ENCODE data around the gene SRCAP. TPM values are rescaled to one million over a fixed set of nuclear protein-coding genes. Genes with fewer than 3 reads are reported as not detected.
A peak's percentile ranks its signal among the peaks of the same experiment; 100 is the strongest.

Gene SRCAP
- total RNA-seq, 4 donors from 2014 or later: 15.9 to 40.4 (median 30.0) TPM

DNA sequence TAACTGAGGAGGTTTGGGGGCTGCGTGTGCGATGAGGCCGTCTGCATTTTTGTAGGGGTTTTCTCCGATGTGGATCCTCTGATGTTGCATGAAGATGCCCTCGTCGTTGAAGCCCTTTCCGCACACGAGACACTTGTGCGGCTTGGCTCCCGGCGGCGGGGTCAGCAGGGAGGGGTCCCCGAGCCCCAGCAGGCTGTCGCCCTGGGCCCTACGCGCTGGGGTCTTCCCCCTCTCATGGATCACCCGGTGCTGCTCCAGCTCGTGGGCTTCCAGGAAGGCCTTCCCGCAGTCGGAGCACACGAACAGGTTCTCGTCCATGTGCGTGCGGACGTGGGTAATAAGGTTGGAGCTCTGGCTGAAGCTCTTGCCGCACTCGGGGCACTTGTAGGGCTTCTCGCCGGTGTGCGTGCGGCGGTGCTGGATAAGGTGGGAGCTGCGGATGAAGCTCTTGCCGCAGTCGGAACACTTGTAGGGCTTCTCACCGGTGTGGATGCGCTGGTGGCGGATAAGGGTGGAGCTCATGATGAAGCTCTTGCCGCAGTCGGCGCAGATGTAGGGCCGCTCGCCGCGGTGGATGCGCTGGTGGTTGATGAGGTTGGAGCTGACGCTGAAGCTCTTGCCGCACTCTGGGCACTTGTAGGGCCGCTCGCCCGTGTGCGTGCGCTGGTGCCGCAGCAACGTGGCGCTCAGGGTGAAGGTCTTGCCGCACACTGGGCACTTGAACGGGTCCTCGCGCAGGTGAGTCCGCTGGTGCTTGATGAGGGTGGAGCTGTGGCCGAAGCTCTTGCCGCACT is 83.7 kb downstream of the SRCAP start:
- TF ChIP-seq, protein P1, sequence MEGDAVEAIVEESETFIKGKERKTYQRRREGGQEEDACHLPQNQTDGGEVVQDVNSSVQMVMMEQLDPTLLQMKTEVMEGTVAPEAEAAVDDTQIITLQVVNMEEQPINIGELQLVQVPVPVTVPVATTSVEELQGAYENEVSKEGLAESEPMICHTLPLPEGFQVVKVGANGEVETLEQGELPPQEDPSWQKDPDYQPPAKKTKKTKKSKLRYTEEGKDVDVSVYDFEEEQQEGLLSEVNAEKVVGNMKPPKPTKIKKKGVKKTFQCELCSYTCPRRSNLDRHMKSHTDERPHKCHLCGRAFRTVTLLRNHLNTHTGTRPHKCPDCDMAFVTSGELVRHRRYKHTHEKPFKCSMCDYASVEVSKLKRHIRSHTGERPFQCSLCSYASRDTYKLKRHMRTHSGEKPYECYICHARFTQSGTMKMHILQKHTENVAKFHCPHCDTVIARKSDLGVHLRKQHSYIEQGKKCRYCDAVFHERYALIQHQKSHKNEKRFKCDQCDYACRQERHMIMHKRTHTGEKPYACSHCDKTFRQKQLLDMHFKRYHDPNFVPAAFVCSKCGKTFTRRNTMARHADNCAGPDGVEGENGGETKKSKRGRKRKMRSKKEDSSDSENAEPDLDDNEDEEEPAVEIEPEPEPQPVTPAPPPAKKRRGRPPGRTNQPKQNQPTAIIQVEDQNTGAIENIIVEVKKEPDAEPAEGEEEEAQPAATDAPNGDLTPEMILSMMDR (IDR thresholded peaks at IDR 0.05): no peak
- DNase-seq (ENCODE audit: low spot score): no peak
- no peak for ATAC-seq (ENCODE audit: low FRiP score)

DNA sequence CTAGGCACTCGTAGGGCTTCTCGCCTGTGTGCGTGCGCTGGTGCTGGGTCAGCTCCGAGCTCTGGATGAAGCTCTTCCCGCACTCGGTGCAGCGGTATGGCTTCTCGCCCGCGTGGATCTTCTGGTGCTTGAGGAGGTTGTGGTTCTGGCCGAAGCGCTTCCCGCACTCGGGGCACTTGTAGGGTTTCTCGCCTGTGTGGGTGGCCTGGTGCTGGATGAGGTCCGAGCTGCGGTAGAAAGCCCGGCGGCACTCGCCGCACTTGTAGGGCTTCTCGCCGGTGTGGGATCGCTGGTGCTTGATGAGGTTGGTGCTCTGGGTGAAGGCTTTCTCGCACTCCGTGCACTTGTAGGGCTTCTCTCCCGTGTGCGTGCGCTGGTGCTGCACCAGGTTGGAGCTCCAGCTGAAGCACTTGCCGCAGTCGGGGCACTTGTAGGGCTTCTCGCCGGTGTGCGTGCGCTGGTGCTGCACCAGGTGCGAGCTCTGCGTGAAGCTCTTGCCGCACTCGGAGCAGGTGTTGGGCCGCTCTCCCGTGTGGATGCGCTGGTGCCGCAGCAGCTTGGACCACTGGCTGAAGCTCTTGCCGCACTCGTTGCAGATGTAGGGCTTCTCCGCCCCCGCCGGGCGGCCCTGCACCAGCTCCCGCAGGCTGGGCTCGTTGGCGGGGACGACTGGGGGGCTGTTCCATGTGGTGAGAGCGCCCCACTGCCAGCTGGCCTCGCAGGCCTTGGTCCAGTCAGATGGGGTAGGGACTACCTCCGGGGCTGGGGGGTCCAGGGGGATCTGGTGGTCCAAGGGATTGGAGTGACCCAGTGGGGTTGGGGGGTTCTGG is 84.5 kb downstream of the SRCAP start:
- ATAC-seq (ENCODE audit: low FRiP score) (no peak), DNase-seq (ENCODE audit: low spot score) (no peak)

DNA sequence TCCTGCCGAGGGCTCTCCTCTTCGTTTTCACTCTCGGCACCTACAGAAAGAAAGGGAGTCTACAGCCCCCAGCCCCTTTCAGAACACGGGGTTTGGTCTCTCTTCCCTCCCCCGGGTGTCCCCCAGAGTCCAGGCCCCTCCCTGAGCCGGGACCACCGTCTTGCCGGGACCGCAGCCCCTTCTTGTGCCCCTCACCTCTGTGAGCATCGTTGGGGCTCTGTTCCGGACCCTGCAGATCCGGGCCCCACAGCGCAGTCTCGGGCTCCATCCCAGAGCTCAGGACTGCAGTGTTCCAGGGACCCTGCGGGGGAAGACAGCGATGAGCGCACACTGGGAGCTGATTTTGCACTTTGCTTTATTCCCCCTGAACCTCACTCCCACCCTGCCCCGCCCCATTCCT is 85.2 kb downstream of the SRCAP start:
- DNase-seq (ENCODE audit: low spot score) (no peak), ATAC-seq (ENCODE audit: low FRiP score) (no peak)
- TF ChIP-seq, protein P1 (IDR thresholded peaks at IDR 0.05): no peak

More for the DNA sequence above, 84.5 kb downstream of the SRCAP start:
- TF ChIP-seq, protein P1 (IDR thresholded peaks at IDR 0.05): no peak

DNA sequence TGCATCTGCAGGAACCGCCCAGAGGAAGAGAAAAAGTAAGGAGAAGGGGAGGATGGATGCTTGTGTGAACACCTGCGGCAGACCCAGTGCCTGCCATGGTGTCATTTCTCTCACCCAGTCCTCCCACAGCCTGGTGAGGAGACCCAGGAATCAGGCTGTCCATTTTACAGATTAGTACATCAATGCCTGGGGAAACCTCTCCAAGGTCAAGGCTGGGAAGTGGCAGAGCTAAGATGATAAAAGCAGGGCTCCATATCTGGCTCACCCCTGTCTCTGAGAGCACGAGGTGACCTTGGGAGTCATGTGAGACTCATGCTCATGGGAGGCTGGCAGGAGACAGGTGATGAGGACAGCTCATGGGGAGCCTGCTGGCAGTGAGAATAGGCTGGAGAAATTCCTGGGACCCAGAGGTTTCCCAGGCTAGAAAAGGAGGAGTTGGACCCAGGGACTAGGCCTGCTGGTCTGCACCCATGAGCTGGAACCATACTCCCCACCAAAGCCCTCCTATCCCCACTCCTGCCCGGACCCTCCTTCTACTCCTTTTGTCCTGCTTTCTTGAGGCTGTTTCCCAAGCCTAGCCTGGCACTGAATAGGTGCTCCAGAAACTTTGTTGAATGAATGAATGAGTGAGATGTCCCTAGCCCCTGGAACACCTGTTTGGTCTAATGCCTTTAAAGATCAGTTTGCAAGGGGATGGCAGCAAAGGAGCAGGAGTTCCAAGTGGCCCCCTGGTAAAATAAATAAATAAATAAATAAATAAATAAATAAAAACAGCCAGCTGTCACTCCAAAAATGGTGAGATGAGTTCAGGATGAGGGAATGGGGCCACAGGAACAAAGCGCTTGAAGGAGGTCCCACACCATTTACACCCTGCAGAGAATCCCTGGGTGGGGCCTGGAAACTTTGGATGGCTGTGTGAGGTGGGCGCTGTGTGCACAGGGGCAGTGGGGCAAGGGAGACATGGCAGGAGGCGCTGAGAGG is 86.4 kb downstream of the SRCAP start:
- TF ChIP-seq, protein P1 (IDR thresholded peaks at IDR 0.05): no peak
- ATAC-seq (ENCODE audit: low FRiP score) (no peak), DNase-seq (ENCODE audit: low spot score) (no peak)

DNA sequence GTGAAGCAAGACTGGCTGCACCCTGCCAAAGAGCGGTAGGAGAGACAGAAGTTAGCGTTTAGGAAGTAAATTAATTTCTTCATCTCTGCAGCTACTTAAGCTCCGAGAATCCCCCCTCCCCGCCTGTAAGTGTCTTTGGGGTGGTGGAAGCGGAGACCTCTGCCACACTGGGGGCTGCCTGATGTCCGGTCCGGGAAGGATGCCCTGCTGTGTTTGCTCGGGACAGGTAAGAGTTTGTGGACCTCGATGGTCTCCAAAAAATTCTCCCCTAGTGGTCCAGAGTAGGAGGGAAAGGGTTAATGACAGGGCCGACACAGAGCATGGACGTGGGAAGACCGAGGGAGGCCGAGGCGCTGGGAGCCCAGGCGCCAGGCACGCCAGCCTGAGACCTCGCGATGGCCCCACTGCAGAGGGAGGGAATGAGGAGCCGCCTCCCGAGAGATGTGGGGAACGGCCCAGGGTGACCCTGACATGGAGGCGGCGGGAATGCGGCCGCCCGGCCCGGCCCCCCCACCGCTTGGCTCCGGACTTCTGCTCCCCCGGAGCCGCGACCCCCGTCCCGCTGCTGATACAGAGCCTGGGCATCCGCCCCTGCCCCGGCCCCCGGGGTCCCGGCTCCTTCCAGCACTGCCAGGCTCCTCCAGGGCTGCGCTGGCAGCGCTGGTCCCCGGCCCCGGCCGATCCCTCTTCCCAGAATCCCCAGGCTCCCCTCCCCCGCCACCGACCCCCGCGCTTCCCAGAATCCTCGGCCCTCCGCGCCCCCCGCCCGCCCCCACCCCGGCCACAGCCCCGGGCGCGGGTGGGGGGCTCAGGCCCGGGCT is 87.4 kb downstream of the SRCAP start:
- TF ChIP-seq, protein P1 (IDR thresholded peaks at IDR 0.05): no peak
- DNase-seq (ENCODE audit: low spot score) (no peak), ATAC-seq (ENCODE audit: low FRiP score) (peak; percentile 58)
